Ovary (tissue), 9 donors: ENCODE results near the gene CENPP. TPM values are rescaled to one million over a fixed set of nuclear protein-coding genes. Genes with fewer than 3 reads are reported as not detected.

Experiments
- DNase-seq, 5 donors: peaks; one replicate each; pipeline ENCODE4 v3.0.0-alpha.2; 2019 to 2020
- H3K27ac ChIP-seq, 2 donors: fragments of 200-600 bp; one replicate each; pipeline versions ENCODE4 v1.5.1 to v1.8.0; 2019 to 2022
- H3K27me3 ChIP-seq: fragments of 200-600 bp; one replicate; pipeline ENCODE4 v1.8.0; 2022
- H3K36me3 ChIP-seq: fragments of 200-600 bp; sonication (generic); one replicate; pipeline ENCODE4 v1.5.1; 2019
- H3K4me1 ChIP-seq: one replicate; pipeline ENCODE4 v1.8.1; 2013; ENCODE audit warnings: mild to moderate bottlenecking, moderate library complexity; ENCODE audit not compliant: insufficient read depth
- H3K4me3 ChIP-seq: fragments of 200-600 bp; sonication (generic); one replicate; pipeline ENCODE4 v1.5.1; 2017
- H3K9me3 ChIP-seq, 2 donors: fragments of 200-600 bp in 1 of 2; sonication (generic) in 1 of 2; one replicate each; pipeline versions ENCODE4 v1.5.1 to v1.8.1; 2013 to 2019; ENCODE audit warnings: mild to moderate bottlenecking in 1 of 2, moderate library complexity in 1 of 2
- CTCF ChIP-seq, 3 donors: fragments of 450-650 bp in 2 of 3; fragments of 200-600 bp in 1 of 3; IDR thresholded peaks; one replicate each; pipeline versions ENCODE4 v1.5.1 to v1.8.0; 2016 to 2022; ENCODE audit warnings: antibody characterized with exemption in 3 of 3, mild to moderate bottlenecking in 1 of 3
- EP300 ChIP-seq: sonication (generic); formaldehyde crosslinking; IDR thresholded peaks from one replicate; pipeline ENCODE4 v1.6.1; 2017; ENCODE audit warnings: antibody characterized with exemption
- POLR2A ChIP-seq: fragments of 450-650 bp; IDR thresholded peaks from one replicate; pipeline ENCODE4 v1.6.1; 2017; ENCODE audit warnings: antibody characterized with exemption, mild to moderate bottlenecking, moderate library complexity
- WGBS, 3 donors: extraction: QIAGEN DNeasy Blood & Tissue Kit in 1 of 3; methylation state at CpG; one replicate each; pipeline versions ENCODE4 v1.1.5 to v1.1.7; 2013 to 2017; 5-methylcytosine and 5-hydroxymethylcytosine counted together
- intact Hi-C, 4 donors: fragments of 100-400 bp; cut with DNase I; formaldehyde crosslinking; loops; one replicate each; pipeline versions ENCODE4 v1.11.0 to v1.15.1; 2022 to 2023
- polyA plus RNA-seq, 2 donors: library from polyadenylated mRNA; stranded (reverse); fragments of 200-250 nt in 1 of 2; fragments of 350-450 nt in 1 of 2; fragmentation: Illumina TruSeq in 1 of 2; extraction: RNeasy Lipid Tissue Mini Kit (QIAGEN cat#74804) in 1 of 2; gene quantifications; one replicate each; pipeline ENCODE4 v1.2.3, GENCODE V29; 2013 to 2014
- total RNA-seq, 7 donors: library from RNA; depleted of rRNA in 2 of 7; stranded (reverse); fragments of >200 nt in 2 of 7; fragmentation: NEBNext Ultra II Directional in 3 of 7; extraction: Animal tissue kit (Norgen Biotek cat#: 25700) in 3 of 7; gene quantifications; one replicate each; pipeline versions ENCODE4 v1.1.0 to v1.2.4, GENCODE V29; 2016 to 2023
- donor health status: DM: no; HTN: no; CAD: no; lungs with moderate emphysema.
- donor health status: DM: no; HTN: no; CAD: no.
- donor health status: Bipolar disorder and iron deficiency.
- donor health status: DM: yes; HTN: yes; CAD: no.
- donor health status: DM: no; HTN: no; CAD: no.
- donor health status: DM: yes; HTN: yes; CAD: no.

The CENPP gene
- total and polyA plus RNA-seq, 9 donors = 1.4 to 9.5 (median 5.8) TPM

GRCh38 chr9:92658611-92659010 is 332.9 kb downstream of the CENPP start:
- Histone ChIP-seq H3K27ac (no peak overlapping the region), H3K36me3 (no peaks in the 10 kb centered on the region), H3K27me3 (no peaks in the 10 kb centered on the region), H3K9me3 (no peaks in the 10 kb centered on the region), H3K4me3 (no peak overlapping the region), H3K4me1 (peaks cover 2% of the 10 kb centered on the region)
- 93 to 96% (median 96%) methylated on average over 4 of the region's 4 CpGs for WGBS, 3 donors
- intact Hi-C loops = no loop called here
- no peak for TF ChIP-seq EP300
- no peak for TF ChIP-seq CTCF (IDR thresholded peaks at IDR 0.05)
- no peak for TF ChIP-seq POLR2A
- peak in 2 of 5 donors; percentile 4 to 10 for DNase-seq

GRCh38 chr9:92659601-92660000 is 333.8 kb downstream of the CENPP start:
- WGBS, 3 donors = 81 to 87% (median 85%) methylated on average over 10 of the region's 10 CpGs

GRCh38 chr9:92660266-92660665 is 334.5 kb downstream of the CENPP start:
- Histone ChIP-seq H3K36me3 (no peaks in the 10 kb centered on the region), H3K4me3 (no peak overlapping the region), H3K4me1 (no peaks in the 10 kb centered on the region), H3K27me3 (no peaks in the 10 kb centered on the region), H3K9me3 (no peaks in the 10 kb centered on the region), H3K27ac (no peak overlapping the region)
- WGBS, 3 donors = 87 to 94% (median 90%) methylated on average over 4 of the region's 4 CpGs
- peak in 1 of 5 donors; percentile 19 for DNase-seq
- TF ChIP-seq CTCF (IDR thresholded peaks at IDR 0.05) (no peak), POLR2A (no peak), EP300 (no peak)
- intact Hi-C loops = no loop called here

More at GRCh38 chr9:92659601-92660000, 333.8 kb downstream of the CENPP start:
- intact Hi-C loops = no loop called here
- Histone ChIP-seq H3K9me3 (no peaks in the 10 kb centered on the region), H3K27ac (no peak overlapping the region), H3K4me3 (no peak overlapping the region), H3K36me3 (no peaks in the 10 kb centered on the region), H3K27me3 (no peaks in the 10 kb centered on the region), H3K4me1 (peaks cover 1% of the 10 kb centered on the region)
- TF ChIP-seq EP300 (no peak), POLR2A (no peak), CTCF (IDR thresholded peaks at IDR 0.05) (no peak)
- peak in 2 of 5 donors; percentile 3 to 19 for DNase-seq

- H3K9me3 ChIP-seq = no peaks in the 10 kb centered on the region
- TF ChIP-seq EP300 (no peak), POLR2A (no peak), CTCF (IDR thresholded peaks at IDR 0.05) (no peak)
- intact Hi-C loops = no loop called here
- 87 to 92% (median 88%) methylated on average over 5 of the region's 5 CpGs for WGBS, 3 donors
- no peaks in the 10 kb centered on the region for H3K4me1 ChIP-seq
- no peak overlapping the region for H3K4me3 ChIP-seq
- no peak overlapping the region for H3K27ac ChIP-seq
- peak in 1 of 5 donors; percentile 27 for DNase-seq
- H3K36me3 ChIP-seq = no peaks in the 10 kb centered on the region
- H3K27me3 ChIP-seq = no peaks in the 10 kb centered on the region
Observed at GRCh38 chr9:92661127-92661526, 335.4 kb downstream of the CENPP start.
